GM13977 (cell line): ENCODE data around the gene ARHGEF19.

Experiments used
- DNase-seq: peaks from one replicate; pipeline ENCODE4 v3.0.0; 2012; ENCODE audit warnings: low spot score
- CTCF ChIP-seq: IDR thresholded peaks from 2 replicates; pipeline ENCODE4 v1.5.1; 2012; ENCODE audit warnings: mild to moderate bottlenecking, control low read depth; ENCODE audit not compliant: insufficient read depth; ENCODE audit errors: extremely low read depth, missing control alignments
- in situ Hi-C: fragments of 300-500 bp; cut with MboI; formaldehyde crosslinking; loops from one replicate; pipeline ENCODE4 v1.12.0; 2022; ENCODE audit warnings: low sequenced_read_pairs, low pct_unique_long_range_greater_than_20kb, mixed read lengths, inconsistent platforms; ENCODE audit not compliant: unreplicated experiment

ARHGEF19 gene

GRCh38 chr1:16244650-16245285, 32.3 kb upstream of the ARHGEF19 start:
- in situ Hi-C loops, result loop anchor here (25.0 kb wide), 1 partner anchor 368 kb away; the partner anchor contains the start of gene NBPF1
- DNase-seq, result no peak
- TF ChIP-seq CTCF, result no peak

DNA sequence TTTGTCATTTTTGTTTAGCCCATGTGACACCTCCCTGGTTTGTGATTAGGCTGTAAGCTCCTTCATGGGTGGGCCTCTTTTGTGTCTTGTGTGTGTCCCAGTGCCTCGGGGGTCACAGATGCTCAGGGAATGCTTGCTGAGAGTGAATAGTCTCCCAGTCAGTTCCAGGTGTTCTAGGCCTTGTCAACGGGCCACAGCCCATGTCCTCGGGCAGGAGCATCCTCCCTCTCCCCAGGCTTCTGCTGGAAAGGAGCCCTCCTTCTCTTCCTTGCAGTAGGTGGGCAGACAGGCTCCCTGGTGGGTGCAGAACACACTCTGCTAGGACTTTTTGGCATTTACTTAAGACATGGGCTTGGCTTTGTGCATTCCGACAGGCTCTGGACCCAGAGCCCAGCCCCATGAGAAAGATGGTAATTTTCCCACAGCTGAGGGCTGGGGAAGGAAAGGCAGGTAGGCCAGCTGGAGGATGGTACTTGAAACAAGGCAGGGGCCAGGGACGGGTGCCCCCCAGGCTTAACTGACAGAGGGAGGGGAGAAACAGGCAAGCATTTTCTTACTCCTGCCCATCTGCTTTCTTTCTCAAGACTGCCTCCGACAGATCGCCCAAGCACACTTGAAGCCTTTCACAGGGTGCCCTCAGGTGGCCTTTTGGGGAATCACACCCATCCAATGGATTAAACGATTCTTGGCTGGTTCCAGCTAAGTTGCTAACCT, 31.6 kb upstream of the ARHGEF19 start:
- in situ Hi-C loops, result loop anchor here (25.0 kb wide), 1 partner anchor 368 kb away; the partner anchor contains the start of gene NBPF1
- DNase-seq, result peak; percentile 78
- peak; percentile 84 for TF ChIP-seq CTCF

DNA sequence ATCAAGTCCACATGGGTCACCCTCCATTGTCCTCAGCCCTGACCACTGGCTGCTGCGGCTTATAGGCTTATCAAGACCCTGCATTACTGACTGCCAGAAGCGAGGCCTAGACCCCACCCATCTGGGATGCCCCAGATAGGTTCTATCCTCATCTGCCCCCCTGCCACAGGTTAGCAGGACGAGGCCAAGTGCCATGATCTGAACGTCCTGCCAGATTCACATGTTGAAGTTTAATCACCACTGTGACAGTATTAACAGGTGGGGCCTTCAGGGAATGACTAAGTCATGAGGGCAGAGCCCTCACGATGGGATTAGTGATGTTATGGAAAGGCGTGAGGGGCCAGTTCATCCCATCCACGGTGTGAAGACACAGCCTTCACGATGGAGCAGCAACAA, 30.8 kb upstream of the ARHGEF19 start:
- in situ Hi-C loops, result loop anchor here (25.0 kb wide), 1 partner anchor 369 kb away; the partner anchor contains the start of gene NBPF1
- no peak for DNase-seq

DNA sequence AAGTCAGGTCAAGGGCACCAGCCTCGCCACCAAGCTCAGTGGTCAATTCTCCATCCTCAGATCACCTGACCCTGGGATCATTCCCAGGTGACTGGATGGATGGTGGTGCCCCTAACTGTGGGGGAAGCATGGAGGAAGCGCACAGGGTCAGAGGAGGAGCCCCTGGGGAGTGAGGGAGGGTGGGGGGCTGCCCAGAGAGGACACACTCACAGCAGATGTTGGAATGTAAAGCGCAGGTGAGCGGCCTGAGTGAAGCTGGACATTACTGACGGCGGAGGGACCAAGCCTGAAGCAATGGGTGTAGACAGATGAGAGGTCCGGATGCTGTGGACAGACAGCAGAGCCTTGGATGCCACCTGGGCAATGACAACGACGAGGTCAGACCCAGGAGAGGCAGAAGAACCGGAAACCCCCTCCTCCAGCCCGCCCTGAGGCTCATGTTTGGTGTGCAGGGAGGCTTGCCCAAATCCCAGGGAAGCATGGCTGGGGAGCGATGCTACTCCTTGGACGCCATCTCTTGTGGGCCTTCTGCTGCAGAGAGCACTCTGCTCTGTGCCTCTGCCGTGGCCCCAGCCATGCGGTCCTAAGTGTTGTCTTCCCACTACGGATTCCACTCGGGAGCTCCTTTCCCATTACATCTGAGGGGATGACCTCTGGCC, 30.2 kb upstream of the ARHGEF19 start:
- in situ Hi-C loops, result loop anchor here (25.0 kb wide), 1 partner anchor 370 kb away; the partner anchor contains the start of gene NBPF1
- no peak for DNase-seq
- TF ChIP-seq CTCF, result no peak

More for the DNA sequence above, 30.8 kb upstream of the ARHGEF19 start:
- TF ChIP-seq CTCF, result no peak

DNA sequence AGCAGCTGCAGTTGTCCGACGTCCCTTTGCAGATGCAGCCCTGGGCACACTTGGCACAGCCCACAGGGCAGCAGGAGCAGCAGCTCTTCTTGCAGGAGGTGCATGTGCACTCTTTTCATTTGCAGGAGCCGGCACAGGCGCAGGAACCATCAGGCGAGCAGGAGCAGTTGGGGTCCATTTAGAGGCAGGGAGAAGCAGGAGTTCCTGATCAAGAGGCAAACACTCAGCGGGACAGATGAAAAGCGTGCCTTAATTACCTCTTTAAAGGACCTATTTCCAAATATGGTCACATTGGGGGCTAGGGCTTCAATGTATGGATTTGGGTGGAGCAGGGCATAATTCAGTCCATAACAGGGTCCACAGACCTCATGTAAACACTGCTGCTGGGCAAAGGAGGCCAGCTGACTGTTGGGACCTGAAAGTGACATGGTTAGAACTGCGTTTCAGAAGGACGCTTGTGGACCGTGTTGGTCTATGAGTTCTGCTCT, 28.8 kb upstream of the ARHGEF19 start:
- in situ Hi-C loops, result loop anchor here (25.0 kb wide), 1 partner anchor 371 kb away; the partner anchor contains the start of gene NBPF1
- no peak for DNase-seq
- TF ChIP-seq CTCF, result no peak

DNA sequence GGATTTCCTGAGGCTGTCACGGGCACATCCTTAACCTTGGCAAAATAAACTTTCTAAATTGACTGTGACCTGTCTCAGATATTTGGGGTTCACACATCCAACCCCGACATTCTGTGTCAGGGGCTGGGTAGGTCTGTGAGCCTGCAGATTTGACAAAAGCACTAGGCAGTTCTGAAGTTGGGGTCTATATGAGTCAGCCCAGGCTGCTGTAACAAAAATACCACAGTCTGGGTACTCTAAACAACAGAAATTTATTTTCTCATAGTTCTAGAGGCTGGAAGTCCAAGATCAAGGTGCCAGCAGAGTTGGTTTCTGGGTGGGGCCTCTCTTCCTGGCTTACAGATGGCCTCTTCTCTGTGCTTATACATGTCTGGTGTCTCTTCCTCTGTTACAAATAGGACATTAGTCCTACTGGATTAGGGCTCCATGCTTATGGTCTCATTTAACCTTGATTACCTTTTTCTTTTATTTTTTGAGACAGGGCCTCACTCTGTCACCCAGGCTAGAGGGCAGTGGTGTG, 27.6 kb upstream of the ARHGEF19 start:
- in situ Hi-C loops, result loop anchor here (25.0 kb wide), 1 partner anchor 372 kb away; the partner anchor contains the start of gene NBPF1

More for the DNA sequence above, 27.6 kb upstream of the ARHGEF19 start:
- DNase-seq, result no peak
- TF ChIP-seq CTCF, result no peak
